CD4-positive, alpha-beta T cell treated with Interleukin-4 for 1 hour (primary cell): Measurements from ENCODE around the gene ZAP70.
A peak's percentile ranks its signal among the peaks of the same experiment; 100 is the strongest.
"Not testable (repeated sequence)": the region's sequence is repeated elsewhere in the genome, so short reads cannot be mapped to it uniquely, and the experiment has no call there.

Experiments used
- DNase-seq, 2 donors: peaks; one replicate each; pipeline ENCODE4 v3.0.0-alpha.2; 2020 to 2022

Gene ZAP70

DNA sequence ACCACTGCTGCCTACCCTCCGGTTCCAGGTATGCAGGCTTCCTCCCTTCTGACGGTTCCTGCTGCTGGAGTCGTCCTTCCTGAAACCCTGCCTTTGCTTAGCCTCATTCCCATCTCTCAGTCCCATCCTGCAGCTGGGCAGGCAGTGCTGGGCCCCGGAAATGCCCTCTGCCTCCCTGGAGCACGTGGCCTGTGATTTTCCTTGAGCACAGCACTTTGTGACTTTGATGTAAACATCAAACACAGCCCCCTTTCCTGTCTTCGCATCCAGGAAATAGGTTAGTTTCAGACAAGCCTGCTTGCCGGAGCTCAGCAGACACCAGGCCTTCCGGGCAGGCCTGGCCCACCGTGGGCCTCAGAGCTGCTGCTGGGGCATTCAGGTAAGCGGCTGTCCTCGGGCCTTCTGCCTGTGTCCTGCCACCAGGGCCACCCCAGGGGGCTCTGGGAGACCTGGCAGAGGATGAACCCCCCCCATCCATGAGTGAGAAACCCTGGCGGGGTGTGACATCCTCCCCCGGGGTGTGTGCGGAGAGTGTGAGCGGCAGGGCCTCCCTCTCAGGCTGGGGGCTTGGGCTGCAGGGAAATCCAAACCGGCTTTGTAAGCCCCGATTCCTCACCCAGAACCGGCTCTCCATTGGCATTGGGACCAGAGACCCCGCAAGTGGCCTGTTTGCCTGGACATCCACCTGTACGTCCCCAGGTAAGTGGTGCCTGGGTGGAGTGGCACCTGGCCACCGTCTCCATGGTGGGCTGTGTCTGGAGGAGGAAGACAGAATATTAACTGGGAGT is at the start of gene ZAP70:
TSS of gene ZAP70 (plus strand) at position 281 of the 788 bp plus-strand sequence. CDS start 10,461 bp downstream, outside the sequence.
- peak; percentile 52 to 75 for DNase-seq

DNA sequence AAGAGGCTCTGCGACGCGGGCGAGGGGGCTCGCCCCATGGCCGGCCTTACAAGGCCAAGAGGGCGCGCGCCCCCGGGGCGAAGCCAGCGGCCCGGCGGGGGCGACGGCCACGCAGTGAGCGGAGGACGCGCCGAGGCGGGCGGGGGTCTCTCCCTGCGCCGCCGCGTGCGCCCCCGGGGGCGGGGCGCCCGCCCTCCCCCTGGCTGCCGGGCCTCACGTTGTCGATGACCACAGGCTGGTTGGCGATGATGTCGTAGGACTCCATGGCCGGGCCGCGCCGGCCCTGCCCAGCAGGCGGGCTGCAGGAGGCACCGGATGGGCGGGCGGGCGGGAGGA is 49.8 kb upstream of the ZAP70 start:
- DNase-seq: no peak

- peak; percentile 98 for DNase-seq
Observed at GRCh38 chr2:97663962-97664635, 49.3 kb upstream of the ZAP70 start, which contains the start of gene ACTR1B. TSS of gene ACTR1B (minus strand) at chr2:97664044. CDS start at chr2:97663890, 154 bp downstream.

DNA sequence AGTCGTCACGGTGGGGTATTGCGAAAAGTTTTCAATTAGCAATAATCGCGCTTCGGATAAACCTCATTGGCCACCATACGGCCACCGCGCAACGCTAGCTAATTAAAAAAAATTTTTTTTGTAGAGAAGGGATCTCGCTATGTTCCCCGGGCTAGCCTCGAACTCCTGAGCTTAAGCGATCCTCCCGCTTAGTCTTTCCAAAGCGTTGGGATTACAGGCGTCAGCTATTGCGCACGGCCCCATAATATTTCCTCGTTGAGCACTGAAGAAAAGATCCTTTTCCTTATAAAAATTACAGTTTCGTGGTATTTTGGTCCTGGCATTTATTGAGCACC is 48.8 kb upstream of the ZAP70 start:
- no peak for DNase-seq

DNA sequence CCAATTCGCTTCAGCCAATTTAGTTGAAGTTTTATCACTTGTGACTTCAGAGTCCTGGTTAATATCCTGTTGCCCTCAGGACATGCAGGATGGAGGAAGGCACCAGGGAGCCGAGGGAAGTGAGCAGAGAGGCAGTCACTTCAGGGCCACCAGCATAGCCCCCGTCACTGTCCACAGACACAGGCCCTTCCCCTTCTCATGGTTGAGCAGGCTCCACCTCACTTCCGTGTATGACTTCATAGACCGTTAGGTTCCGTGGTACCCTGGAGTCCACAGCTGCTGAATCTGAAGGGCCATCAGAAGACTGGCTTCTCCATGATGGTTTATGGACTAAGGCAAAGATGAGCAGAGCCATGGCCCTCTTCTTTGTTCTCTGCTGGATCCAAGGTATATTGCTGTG is 43.9 kb upstream of the ZAP70 start, which contains the start of gene C2orf92:
TSS of gene C2orf92 (plus strand) at position 266 of the 400 bp plus-strand sequence. CDS start at position 342, 76 bp downstream.
- DNase-seq: no peak

GRCh38 chr2:97670471-97670870 is 42.9 kb upstream of the ZAP70 start:
- DNase-seq: no peak

DNA sequence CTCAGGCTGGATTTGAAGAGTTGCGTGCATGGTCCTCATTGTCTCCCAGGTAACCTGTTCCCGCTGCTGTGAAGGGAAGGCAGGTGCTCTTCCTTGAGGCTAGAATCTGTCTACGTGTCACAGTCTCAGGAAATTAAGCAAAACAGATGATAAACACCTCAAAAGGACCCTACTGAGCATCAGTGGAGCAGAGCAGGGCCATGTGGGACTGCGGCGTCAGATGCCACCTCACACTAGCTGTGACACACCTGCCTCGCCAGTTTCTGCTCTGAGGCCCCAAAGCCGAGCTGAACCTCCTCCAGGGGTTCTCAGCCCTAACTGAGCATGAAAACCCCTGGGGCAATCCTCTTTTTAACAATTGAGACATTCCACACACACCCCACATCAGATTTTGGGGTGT is 41.9 kb upstream of the ZAP70 start:
- no peak for DNase-seq

- not testable (repeated sequence) for DNase-seq
Observed at GRCh38 chr2:97672606-97673140, 40.7 kb upstream of the ZAP70 start.

DNA sequence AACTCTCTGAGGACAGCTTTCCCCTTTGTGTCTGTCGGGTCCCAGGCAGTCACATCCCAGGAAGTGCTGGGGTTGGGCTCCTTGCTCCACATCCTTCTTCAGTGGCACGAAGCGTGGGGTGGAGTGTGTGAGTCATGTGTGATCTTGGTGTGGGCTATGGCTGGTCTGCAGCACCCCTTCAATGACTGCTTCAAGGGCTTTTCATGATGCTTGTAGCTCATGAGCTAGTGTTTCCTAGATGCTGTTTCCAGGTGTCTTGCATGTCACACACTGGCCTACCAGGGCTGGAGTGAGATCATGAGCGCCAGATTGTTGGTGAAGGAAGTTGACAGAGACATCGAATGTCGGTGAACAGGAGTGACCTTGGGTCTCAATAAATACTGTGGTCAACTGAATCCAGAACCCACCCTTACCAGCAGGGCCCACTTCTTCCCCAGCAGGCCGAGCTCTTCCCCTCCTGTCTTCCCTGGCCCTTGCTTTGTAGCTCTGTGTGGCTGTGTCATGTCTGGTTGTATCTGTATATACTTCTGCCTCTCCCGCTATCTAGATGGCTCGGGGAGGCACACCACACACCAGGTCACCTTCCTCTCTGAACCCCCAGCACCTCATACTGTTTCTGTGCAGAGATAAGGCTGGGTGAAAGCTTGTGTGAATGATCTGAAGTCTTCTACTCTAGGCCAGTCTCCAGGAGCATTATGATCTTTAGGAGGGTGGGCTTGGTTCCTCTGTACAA is 40.0 kb upstream of the ZAP70 start:
- DNase-seq: no peak

- no peak for DNase-seq
Observed at GRCh38 chr2:97673915-97674283, 39.5 kb upstream of the ZAP70 start.

- no peak for DNase-seq
Observed at GRCh38 chr2:97675430-97676113, 37.8 kb upstream of the ZAP70 start.

DNA sequence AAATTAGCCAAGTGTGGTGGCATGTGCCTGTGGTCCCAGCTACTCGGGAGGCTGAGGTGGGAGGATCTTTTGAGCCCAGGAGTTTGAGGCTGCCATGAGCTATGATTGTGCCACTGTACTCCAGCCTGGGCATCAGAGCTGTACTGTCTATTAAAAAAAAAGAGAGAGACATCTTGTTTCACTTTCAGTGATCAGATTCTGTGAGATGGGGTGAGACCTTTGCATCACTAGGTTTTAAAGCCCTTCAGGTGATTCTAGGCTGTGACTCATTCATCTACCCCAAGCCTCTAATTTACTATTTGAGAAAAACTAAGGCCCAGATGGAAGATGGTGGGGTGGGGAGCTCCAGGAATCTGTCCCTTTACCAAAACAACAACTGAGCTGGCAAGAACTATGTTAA is 36.8 kb upstream of the ZAP70 start:
- DNase-seq: no peak

DNA sequence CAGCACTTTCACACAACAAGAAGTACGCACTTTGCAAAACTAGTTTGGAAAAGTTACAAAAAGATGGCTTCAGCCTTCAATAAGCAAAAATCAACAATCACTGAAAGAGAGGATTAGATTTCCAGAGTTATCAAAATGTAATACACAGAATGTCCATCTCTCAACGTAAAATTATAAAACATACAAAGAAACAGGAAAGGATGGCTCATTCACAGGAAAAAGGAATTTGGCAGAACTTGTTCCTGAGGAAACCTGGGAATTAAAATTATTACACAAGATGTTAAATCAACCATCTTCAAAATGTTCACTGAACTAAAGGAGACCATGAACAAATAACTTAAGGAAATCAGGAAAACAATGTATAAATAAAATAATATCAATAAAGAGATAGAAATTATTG is 35.9 kb upstream of the ZAP70 start:
- DNase-seq: no peak

DNA sequence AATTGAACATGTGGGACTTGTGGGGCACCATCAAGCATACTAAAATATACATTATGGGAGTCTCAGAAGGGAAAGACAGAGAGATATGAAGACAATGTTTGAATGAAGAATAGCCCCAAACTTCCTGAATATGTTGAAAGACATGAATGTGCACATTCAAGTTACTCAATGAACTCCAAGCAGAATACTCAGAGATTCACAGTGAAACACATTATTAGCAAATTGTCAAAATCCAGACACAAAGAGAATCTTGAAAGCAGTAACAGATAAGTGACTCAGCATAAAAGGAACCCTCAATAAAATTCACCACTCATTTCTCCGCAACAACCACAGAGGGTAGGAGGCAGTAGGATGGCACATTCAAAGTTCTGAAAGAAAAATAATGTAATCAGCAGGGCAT is 35.1 kb upstream of the ZAP70 start:
- DNase-seq: no peak

GRCh38 chr2:97687235-97687634 is 26.1 kb upstream of the ZAP70 start:
- DNase-seq: not testable (repeated sequence)

DNA sequence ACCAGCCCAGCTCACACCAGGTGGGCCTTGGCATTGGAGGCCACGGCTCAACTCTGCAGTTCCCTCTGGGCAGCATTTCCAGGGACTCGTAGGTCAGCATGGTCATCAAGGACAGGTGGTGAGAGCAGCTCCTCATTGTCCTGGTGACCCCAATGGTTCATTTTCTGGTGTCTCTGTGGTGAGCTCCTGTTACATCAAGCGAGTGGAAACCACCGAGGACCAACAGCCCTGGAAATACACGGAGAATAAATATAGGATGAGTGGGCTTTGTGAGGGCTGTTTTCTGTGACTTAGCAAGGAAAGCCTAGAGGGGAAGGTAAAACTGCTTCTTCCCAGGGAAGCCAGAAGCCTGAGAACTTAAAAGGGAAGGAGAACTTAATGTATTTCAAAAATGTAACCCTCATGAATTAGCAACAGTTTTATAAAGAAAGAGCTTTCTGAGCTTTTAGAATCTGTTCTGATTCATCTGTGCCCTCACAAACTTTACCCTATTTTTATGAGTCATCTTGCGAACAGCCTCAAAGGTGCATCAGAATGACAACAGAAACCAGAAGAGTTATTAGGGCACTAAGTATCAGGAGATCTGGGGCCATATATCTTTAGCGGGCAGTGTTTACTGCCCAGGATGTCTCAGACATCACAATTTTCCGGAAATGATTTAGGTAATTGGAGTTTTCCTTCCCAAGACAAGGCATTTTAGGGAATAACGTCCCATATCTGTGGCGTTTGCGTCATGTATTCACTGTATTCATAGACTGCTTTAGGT is 25.1 kb upstream of the ZAP70 start:
- DNase-seq: no peak

DNA sequence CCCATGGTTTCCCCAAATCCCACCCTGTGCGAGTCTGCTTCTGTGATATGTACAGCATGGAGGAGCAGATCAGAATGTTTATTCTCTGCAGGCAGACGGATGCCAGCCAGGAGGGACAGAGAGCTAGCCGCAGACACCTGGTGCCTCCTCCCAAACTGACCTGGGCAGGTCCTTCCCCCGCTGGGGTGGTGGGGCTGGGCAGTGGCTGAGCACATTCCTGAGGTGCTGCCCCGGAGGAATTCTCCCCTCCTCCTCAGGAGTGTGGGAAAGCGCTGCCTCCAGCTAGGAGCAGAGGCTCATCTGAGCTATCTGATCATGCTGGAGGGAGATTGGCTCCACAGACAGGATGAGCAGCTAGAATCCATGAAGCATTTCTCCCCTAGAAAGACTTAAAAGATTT is 22.2 kb upstream of the ZAP70 start:
- no peak for DNase-seq

GRCh38 chr2:97693476-97693875 is 19.9 kb upstream of the ZAP70 start:
- DNase-seq: no peak

DNA sequence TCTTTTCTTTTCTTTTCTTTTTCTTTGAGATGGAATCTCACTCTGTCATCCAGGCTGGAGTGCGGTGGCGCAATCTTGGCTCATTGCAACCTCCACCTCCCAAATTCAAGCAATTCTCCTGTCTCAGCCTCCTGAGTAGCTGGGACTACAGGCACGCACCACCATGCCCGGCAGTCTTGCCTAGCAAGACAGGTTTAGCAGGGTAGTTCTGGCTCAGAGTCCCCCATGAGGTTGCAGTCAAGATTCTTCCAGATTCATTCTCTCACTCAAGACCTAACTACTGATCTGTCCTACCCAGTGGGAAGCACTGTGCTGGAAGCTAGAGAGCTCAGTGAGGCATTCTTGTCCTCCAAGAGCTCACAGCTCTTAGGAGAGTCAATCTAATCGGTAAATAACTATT is 17.6 kb upstream of the ZAP70 start:
- DNase-seq: no peak

DNA sequence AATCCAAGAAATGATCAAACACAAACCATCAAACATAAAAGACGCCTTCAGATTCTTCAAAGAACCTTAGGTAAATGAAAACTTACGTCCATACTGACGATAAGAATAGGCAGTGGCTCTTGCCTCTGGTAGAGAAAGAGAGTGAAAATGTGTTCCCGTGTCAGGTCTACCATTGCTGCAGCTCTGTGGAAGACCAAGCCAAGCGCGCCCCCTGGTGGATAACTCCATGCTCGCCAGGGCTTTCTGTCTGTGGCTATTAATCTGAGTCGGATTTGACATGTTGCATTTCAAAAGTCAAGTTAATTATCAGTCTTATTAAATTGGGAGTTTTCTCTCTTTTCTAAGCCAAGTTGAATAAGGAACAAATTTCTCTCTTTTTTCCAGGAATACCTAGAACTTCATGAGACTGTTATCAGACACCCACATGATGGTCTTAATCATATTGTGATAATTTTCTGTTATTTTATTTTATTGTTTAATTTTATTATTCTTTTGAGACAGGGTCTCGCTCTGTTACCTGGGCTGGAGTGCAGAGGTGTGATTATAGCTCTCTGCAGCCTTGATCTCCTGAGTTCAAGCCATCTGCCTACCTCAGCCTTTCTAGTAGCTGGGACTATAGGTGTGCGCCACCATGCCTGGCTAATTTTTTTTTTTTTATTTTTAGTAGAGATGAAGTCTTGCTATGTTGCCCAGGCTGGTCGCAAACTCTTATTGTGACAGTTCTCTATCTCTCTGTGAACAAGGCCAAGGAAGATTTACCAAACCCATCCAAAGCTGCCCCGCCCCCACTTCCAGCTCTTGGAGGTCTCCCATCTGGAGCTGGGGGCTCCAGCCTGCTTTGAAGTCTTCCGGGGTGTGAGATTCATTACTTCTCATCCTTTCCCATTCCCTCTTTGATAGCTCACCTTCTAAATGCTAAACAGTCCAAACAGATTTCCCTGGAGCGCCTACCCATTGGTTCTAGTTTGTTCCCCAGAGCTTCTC is 15.8 kb upstream of the ZAP70 start:
- DNase-seq: peak; percentile 89 to 90

DNA sequence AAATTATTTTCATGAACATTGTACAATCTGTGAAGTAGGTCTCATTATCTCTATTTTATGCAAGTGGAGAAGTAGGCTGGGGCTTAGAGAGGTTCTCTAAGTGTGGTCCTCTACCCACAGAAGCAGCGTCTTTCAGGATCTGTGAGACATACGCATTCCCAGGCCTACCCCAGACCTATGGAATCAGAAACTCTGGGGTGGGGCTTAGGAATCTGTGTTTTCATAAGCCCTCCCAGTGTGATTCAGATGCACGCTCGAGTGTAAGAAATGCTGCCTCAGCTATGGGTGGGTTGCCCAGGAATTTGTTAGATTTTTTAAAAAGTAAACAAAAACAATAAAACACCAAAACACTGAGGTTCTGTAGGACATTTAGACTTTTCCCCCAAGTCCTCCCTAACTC is 14.8 kb upstream of the ZAP70 start:
- DNase-seq: no peak
